ENCODE data around the gene FBN1. TPM values are rescaled to one million over a fixed set of nuclear protein-coding genes. Genes with fewer than 3 reads are reported as not detected.
A peak's percentile ranks its signal among the peaks of the same experiment; 100 is the strongest.

The FBN1 gene
- total and polyA plus RNA-seq, 8 donors, result 4.7 to 384 (median 42.6) TPM

GRCh38 chr15:48442011-48442410 is 203.5 kb downstream of the FBN1 start:
- no peak for DNase-seq
- TF ChIP-seq POLR2A (IDR thresholded peaks at IDR 0.05) (no peak), EP300 (IDR thresholded peaks at IDR 0.05) (no peak), POLR2AphosphoS5 (IDR thresholded peaks at IDR 0.05) (no peak), CTCF (IDR thresholded peaks at IDR 0.05) (no peak)
- intact Hi-C loops (cut with DNase I; ENCODE audit: low total_unique reads), result no loop called here
- H3K4me3 ChIP-seq, result no peak overlapping the region
- H3K9me3 ChIP-seq, result no peaks in the 10 kb centered on the region
- H3K27ac ChIP-seq, result no peak overlapping the region
- peaks cover 0 to 75% (median 49%) of the 10 kb centered on the region in 4 donors for H3K36me3 ChIP-seq
- no peaks in the 10 kb centered on the region for H3K27me3 ChIP-seq
- WGBS, 5 donors, result 80 to 90% (median 86%) methylated on average over 2 of the region's 2 CpGs
- no peaks in the 10 kb centered on the region for H3K4me1 ChIP-seq

GRCh38 chr15:48440084-48440483 is 205.4 kb downstream of the FBN1 start:
- WGBS, 5 donors, result 38 to 48% (median 45%) methylated on average over 3 of the region's 3 CpGs
- no peak overlapping the region for H3K27ac ChIP-seq
- DNase-seq, result peak in 1 of 2 donors; percentile 40

GRCh38 chr15:48437178-48437577 is 208.3 kb downstream of the FBN1 start:
- Histone ChIP-seq H3K4me1 (no peaks in the 10 kb centered on the region), H3K36me3 (peaks cover 6 to 80% (median 64%) of the 10 kb centered on the region in 4 donors), H3K27me3 (no peaks in the 10 kb centered on the region), H3K9me3 (no peaks in the 10 kb centered on the region), H3K27ac (no peak overlapping the region), H3K4me3 (no peak overlapping the region)
- peak in 1 of 2 donors; percentile 46 for DNase-seq
- intact Hi-C loops (cut with DNase I; ENCODE audit: low total_unique reads), result no loop called here
- WGBS, 5 donors, result 73 to 86% (median 84%) methylated on average over 3 of the region's 3 CpGs
- TF ChIP-seq POLR2A (IDR thresholded peaks at IDR 0.05) (no peak), EP300 (IDR thresholded peaks at IDR 0.05) (no peak), CTCF (IDR thresholded peaks at IDR 0.05) (no peak), POLR2AphosphoS5 (IDR thresholded peaks at IDR 0.05) (no peak)

More at GRCh38 chr15:48440084-48440483, 205.4 kb downstream of the FBN1 start:
- H3K4me3 ChIP-seq, result no peak overlapping the region
- H3K4me1 ChIP-seq, result no peaks in the 10 kb centered on the region
- intact Hi-C loops (cut with DNase I; ENCODE audit: low total_unique reads), result no loop called here
- H3K27me3 ChIP-seq, result no peaks in the 10 kb centered on the region
- H3K36me3 ChIP-seq, result peaks cover 0 to 78% (median 61%) of the 10 kb centered on the region in 4 donors
- no peak for TF ChIP-seq EP300 (IDR thresholded peaks at IDR 0.05)
- TF ChIP-seq CTCF (IDR thresholded peaks at IDR 0.05), result no peak
- no peak for TF ChIP-seq POLR2AphosphoS5 (IDR thresholded peaks at IDR 0.05)
- no peak for TF ChIP-seq POLR2A (IDR thresholded peaks at IDR 0.05)
- H3K9me3 ChIP-seq, result no peaks in the 10 kb centered on the region

GRCh38 chr15:48435321-48435720 is 210.2 kb downstream of the FBN1 start:
- H3K4me1 ChIP-seq, result no peaks in the 10 kb centered on the region
- no peak for TF ChIP-seq POLR2A (IDR thresholded peaks at IDR 0.05)
- no peak for TF ChIP-seq EP300 (IDR thresholded peaks at IDR 0.05)
- TF ChIP-seq POLR2AphosphoS5 (IDR thresholded peaks at IDR 0.05), result no peak
- no peak for TF ChIP-seq CTCF (IDR thresholded peaks at IDR 0.05)
- peaks cover 6 to 84% (median 67%) of the 10 kb centered on the region in 4 donors for H3K36me3 ChIP-seq
- intact Hi-C loops (cut with DNase I; ENCODE audit: low total_unique reads), result no loop called here
- H3K27me3 ChIP-seq, result no peaks in the 10 kb centered on the region
- peak in 1 of 2 donors; percentile 35 for DNase-seq
- no peak overlapping the region for H3K4me3 ChIP-seq
- H3K27ac ChIP-seq, result no peak overlapping the region
- H3K9me3 ChIP-seq, result no peaks in the 10 kb centered on the region
- WGBS, 5 donors, result 81 to 89% (median 83%) methylated on average over 4 of the region's 4 CpGs
